ENCODE data around the gene EFEMP1.

EFEMP1 gene

GRCh38 chr2:55883829-55884228 lies 39.8 kb downstream of the EFEMP1 start:
- Histone ChIP-seq H3K4me3 (ENCODE audit: low read depth, low read length) (no peak overlapping the region), H3K4me1 (ENCODE audit: control insufficient read depth, insufficient read depth, low read length, unreplicated experiment) (peaks cover 84% of the 10 kb centered on the region), H3K36me3 (ENCODE audit: insufficient read depth, low read length) (peaks cover 24% of the 10 kb centered on the region), H3K27ac (ENCODE audit: low read depth, low read length) (peak overlapping the region; percentile 99), H3K79me2 (ENCODE audit: control insufficient read depth, insufficient read depth, low read length, unreplicated experiment) (peaks cover 8% of the 10 kb centered on the region), H3K27me3 (ENCODE audit: insufficient read depth, low read length) (no peaks in the 10 kb centered on the region), H2AFZ (ENCODE audit: low read length, unreplicated experiment) (no peak overlapping the region)

- no peak overlapping the region for H3K4me3 ChIP-seq (ENCODE audit: low read depth, low read length)
- H3K36me3 ChIP-seq (ENCODE audit: insufficient read depth, low read length) = peaks cover 29% of the 10 kb centered on the region
- peak overlapping the region; percentile 99 for H3K27ac ChIP-seq (ENCODE audit: low read depth, low read length)
- peaks cover 79% of the 10 kb centered on the region for H3K4me1 ChIP-seq (ENCODE audit: control insufficient read depth, insufficient read depth, low read length, unreplicated experiment)
- peaks cover 8% of the 10 kb centered on the region for H3K79me2 ChIP-seq (ENCODE audit: control insufficient read depth, insufficient read depth, low read length, unreplicated experiment)
- H2AFZ ChIP-seq (ENCODE audit: low read length, unreplicated experiment) = peak overlapping the region; percentile 34
- no peaks in the 10 kb centered on the region for H3K27me3 ChIP-seq (ENCODE audit: insufficient read depth, low read length)
These were observed 40.2 kb downstream of the EFEMP1 start for GRCh38 chr2:55883357-55883756.

DNA sequence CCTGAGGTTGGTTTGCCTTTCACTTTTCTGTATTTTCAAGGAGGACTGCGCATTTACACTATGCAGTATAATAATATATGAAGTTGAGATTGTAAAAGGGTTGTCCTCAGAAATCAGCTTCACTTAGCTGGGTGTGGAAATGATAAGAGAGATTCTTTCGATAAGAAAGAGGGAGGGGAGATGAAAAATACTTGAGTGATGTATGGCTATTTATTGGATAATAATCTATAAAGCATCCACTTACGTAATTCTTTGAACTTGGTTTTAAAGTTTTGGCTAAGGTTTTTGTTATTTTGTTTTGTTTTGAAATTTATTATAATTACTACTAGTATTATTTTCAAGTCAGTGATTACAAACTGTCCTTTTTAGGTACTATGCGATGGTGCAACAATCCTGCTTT lies 40.6 kb downstream of the EFEMP1 start:
- Histone ChIP-seq H3K4me1 (ENCODE audit: control insufficient read depth, insufficient read depth, low read length, unreplicated experiment) (peaks cover 78% of the 10 kb centered on the region), H3K36me3 (ENCODE audit: insufficient read depth, low read length) (peaks cover 33% of the 10 kb centered on the region), H3K79me2 (ENCODE audit: control insufficient read depth, insufficient read depth, low read length, unreplicated experiment) (peaks cover 8% of the 10 kb centered on the region), H3K27me3 (ENCODE audit: insufficient read depth, low read length) (no peaks in the 10 kb centered on the region), H3K4me3 (ENCODE audit: low read depth, low read length) (no peak overlapping the region), H3K27ac (ENCODE audit: low read depth, low read length) (peak overlapping the region; percentile 99), H2AFZ (ENCODE audit: low read length, unreplicated experiment) (peak overlapping the region; percentile 34)

DNA sequence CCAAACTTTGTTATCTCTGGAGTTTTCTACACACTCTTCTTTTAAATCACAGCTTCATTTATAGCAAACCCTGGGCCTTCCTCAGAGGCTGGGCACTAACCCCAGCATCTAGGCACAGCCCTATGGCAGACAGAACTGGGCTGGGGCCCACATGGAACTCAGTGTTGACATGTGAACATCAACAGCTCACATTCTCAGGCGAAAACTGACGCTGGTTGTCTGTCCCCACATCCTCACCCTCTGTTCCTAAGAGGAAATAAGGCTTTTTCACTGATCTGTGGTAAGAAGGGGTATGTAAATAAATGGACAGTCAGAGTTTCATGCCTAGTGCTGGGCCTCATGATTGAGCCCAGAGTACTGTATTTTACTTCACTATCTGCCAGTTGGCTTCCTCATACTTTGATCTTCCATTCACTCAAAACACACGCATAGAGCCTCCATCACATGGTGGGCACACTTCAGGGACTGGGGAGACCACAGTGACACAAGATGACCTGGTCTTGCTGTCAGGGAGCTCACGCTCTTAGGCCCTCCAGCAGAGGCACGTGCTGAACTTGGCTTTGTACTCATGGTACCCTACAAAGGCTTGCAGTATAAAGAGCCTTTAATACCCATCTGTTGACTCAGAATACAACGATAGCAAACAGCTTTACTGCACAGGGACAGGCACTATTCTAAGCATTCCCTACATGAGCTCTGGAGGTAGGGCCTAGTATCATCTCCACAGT lies 43.0 kb downstream of the EFEMP1 start:
- peaks cover 37% of the 10 kb centered on the region for H3K36me3 ChIP-seq (ENCODE audit: insufficient read depth, low read length)
- no peaks in the 10 kb centered on the region for H3K27me3 ChIP-seq (ENCODE audit: insufficient read depth, low read length)
- H3K79me2 ChIP-seq (ENCODE audit: control insufficient read depth, insufficient read depth, low read length, unreplicated experiment) = peaks cover 8% of the 10 kb centered on the region
- H2AFZ ChIP-seq (ENCODE audit: low read length, unreplicated experiment) = no peak overlapping the region
- H3K27ac ChIP-seq (ENCODE audit: low read depth, low read length) = peak overlapping the region; percentile 89
- peaks cover 79% of the 10 kb centered on the region for H3K4me1 ChIP-seq (ENCODE audit: control insufficient read depth, insufficient read depth, low read length, unreplicated experiment)
- H3K4me3 ChIP-seq (ENCODE audit: low read depth, low read length) = no peak overlapping the region

DNA sequence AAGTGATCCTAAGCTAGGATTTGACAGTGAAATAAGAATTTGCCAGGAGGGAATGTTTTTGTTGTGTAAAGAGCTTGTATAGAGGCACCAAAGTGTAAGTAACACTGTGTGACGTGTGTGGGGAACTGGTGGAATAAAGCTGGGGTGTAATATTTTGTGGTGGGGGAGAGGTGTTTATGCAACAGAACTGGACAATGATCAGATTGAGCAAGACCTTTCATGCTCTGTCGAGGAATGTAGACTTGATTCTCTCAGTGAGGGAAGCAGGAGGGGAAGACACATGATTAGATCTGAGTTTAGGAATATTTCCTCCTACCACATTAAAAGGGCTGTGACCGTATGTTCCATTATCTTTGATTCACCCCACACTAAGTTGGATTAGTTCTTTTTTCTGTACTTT lies 43.6 kb downstream of the EFEMP1 start:
- no peak overlapping the region for H2AFZ ChIP-seq (ENCODE audit: low read length, unreplicated experiment)
- H3K79me2 ChIP-seq (ENCODE audit: control insufficient read depth, insufficient read depth, low read length, unreplicated experiment) = peaks cover 6% of the 10 kb centered on the region
- peak overlapping the region; percentile 89 for H3K27ac ChIP-seq (ENCODE audit: low read depth, low read length)
- H3K4me3 ChIP-seq (ENCODE audit: low read depth, low read length) = no peak overlapping the region
- peaks cover 78% of the 10 kb centered on the region for H3K4me1 ChIP-seq (ENCODE audit: control insufficient read depth, insufficient read depth, low read length, unreplicated experiment)
- peaks cover 37% of the 10 kb centered on the region for H3K36me3 ChIP-seq (ENCODE audit: insufficient read depth, low read length)
- no peaks in the 10 kb centered on the region for H3K27me3 ChIP-seq (ENCODE audit: insufficient read depth, low read length)

DNA sequence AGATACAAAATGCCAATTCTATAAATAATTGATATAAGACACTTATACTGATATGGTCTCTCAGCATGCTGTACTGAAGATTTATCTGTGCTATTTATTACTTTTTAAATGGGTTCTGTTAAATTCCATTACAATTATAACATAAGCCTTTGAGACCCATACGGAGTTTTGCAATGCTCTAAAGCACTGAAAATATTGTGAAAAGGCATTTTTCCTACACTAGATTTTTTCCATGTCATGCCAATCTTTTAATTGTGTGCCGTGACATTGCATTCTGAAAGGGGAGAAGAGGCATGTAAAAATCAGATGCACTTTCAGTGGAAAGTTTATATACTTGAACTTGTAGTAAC lies 46.5 kb downstream of the EFEMP1 start:
- H3K36me3 ChIP-seq (ENCODE audit: insufficient read depth, low read length) = peaks cover 57% of the 10 kb centered on the region
- H3K27ac ChIP-seq (ENCODE audit: low read depth, low read length) = peak overlapping the region; percentile 89
- H3K4me1 ChIP-seq (ENCODE audit: control insufficient read depth, insufficient read depth, low read length, unreplicated experiment) = peaks cover 51% of the 10 kb centered on the region
- H2AFZ ChIP-seq (ENCODE audit: low read length, unreplicated experiment) = peak overlapping the region; percentile 2
- no peaks in the 10 kb centered on the region for H3K79me2 ChIP-seq (ENCODE audit: control insufficient read depth, insufficient read depth, low read length, unreplicated experiment)
- H3K27me3 ChIP-seq (ENCODE audit: insufficient read depth, low read length) = no peaks in the 10 kb centered on the region
- H3K4me3 ChIP-seq (ENCODE audit: low read depth, low read length) = peak overlapping the region; percentile 26; the same call in 1 of the 2 replicates

DNA sequence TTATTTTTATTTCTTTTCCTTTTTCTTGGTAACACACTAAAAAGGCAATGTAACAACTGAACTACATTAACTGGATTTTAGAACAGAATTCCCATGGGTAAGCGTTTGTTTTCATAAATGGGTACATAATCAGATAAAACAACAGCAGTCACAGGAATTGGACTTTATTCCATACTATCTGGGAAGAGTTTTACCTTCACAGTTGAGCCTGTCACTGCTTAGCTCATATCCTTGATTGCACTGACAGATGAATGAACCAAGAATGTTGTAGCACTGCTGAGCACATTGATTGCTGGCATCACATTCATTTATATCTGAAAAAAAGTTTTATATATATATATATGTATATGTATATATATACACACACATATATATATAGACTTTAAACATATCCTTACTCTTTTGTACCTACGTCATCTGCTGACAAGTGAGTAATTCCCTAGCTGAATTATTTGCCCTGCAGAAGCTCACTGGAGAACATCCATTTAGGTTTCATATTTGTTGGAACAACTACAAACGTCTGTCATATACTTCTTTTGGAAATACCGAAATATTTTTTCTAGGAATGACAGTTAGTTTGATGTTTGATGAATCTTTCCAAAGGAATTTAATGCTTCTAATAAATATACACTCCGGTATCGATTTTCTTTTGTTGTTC lies 47.0 kb downstream of the EFEMP1 start:
- no peak overlapping the region for H2AFZ ChIP-seq (ENCODE audit: low read length, unreplicated experiment)
- H3K79me2 ChIP-seq (ENCODE audit: control insufficient read depth, insufficient read depth, low read length, unreplicated experiment) = no peaks in the 10 kb centered on the region
- peaks cover 49% of the 10 kb centered on the region for H3K4me1 ChIP-seq (ENCODE audit: control insufficient read depth, insufficient read depth, low read length, unreplicated experiment)
- peaks cover 61% of the 10 kb centered on the region for H3K36me3 ChIP-seq (ENCODE audit: insufficient read depth, low read length)
- no peak overlapping the region; the same call in 1 of the 2 replicates for H3K4me3 ChIP-seq (ENCODE audit: low read depth, low read length)
- no peaks in the 10 kb centered on the region for H3K27me3 ChIP-seq (ENCODE audit: insufficient read depth, low read length)
- H3K27ac ChIP-seq (ENCODE audit: low read depth, low read length) = peak overlapping the region; percentile 89

DNA sequence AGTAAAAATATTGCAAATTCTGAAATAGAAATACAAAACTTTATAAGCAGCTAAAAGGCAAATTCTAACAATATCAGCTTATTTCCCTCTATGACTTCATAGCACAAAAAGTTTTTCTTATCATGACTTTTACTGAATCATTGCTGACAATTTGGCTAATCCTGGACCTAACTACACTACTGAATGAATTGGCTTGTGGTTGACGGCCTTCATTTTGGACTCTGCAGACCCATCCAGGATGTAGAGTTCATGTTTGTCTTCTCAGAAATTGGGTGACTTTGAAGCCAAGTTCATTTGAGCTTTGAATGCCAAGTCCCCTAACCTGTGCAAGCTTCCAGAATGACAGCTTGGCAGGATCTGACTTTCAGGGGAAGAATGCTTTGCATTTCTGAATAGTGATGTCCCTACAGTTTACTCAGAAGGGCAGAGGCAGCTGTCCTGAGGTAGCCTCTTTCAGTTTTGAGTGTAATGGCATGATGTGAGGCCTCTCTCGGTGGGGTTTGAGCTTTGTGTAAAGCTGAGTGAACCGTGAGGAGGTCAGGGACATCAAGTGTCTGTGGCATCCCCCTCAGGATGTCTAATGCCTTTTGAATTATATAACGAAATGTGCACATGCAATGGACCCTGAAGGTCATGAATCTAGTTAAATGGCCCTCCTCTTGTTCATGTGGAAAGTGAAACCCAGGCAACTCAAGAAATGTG lies 48.0 kb downstream of the EFEMP1 start:
- H3K27ac ChIP-seq (ENCODE audit: low read depth, low read length) = peak overlapping the region; percentile 89
- H2AFZ ChIP-seq (ENCODE audit: low read length, unreplicated experiment) = no peak overlapping the region
- H3K36me3 ChIP-seq (ENCODE audit: insufficient read depth, low read length) = peaks cover 61% of the 10 kb centered on the region
- H3K4me1 ChIP-seq (ENCODE audit: control insufficient read depth, insufficient read depth, low read length, unreplicated experiment) = peaks cover 43% of the 10 kb centered on the region
- no peaks in the 10 kb centered on the region for H3K79me2 ChIP-seq (ENCODE audit: control insufficient read depth, insufficient read depth, low read length, unreplicated experiment)
- peak overlapping the region; percentile 13; the same call in 1 of the 2 replicates for H3K4me3 ChIP-seq (ENCODE audit: low read depth, low read length)
- H3K27me3 ChIP-seq (ENCODE audit: insufficient read depth, low read length) = no peaks in the 10 kb centered on the region

- no peaks in the 10 kb centered on the region for H3K79me2 ChIP-seq (ENCODE audit: control insufficient read depth, insufficient read depth, low read length, unreplicated experiment)
These were observed 49.2 kb downstream of the EFEMP1 start for GRCh38 chr2:55874338-55874737.

DNA sequence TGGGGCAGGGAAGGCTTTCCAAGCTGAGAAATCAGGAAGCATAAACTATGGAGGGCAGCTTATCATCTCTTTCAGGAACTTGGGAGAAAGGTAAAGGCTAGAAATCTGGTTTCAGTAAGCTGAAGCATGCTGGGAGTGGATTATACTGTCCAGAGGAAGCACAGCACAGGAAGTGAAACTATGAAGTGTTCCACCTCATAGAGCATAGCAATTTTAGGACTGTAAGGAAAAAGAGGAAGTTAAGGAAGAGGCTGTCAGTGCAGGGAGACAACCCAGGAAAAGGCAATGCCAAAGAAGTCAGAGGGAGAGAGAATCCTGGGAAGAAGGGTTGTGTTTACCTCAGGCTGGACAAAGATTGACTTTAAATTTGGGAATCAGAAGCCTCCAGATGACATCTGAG lies 51.9 kb downstream of the EFEMP1 start:
- H3K79me2 ChIP-seq (ENCODE audit: control insufficient read depth, insufficient read depth, low read length, unreplicated experiment) = no peaks in the 10 kb centered on the region
- H3K27ac ChIP-seq (ENCODE audit: low read depth, low read length) = peak overlapping the region; percentile 29
- no peak overlapping the region for H2AFZ ChIP-seq (ENCODE audit: low read length, unreplicated experiment)
- no peaks in the 10 kb centered on the region for H3K27me3 ChIP-seq (ENCODE audit: insufficient read depth, low read length)
- peaks cover 30% of the 10 kb centered on the region for H3K4me1 ChIP-seq (ENCODE audit: control insufficient read depth, insufficient read depth, low read length, unreplicated experiment)
- no peak overlapping the region for H3K4me3 ChIP-seq (ENCODE audit: low read depth, low read length)
- peaks cover 58% of the 10 kb centered on the region for H3K36me3 ChIP-seq (ENCODE audit: insufficient read depth, low read length)

More at GRCh38 chr2:55874338-55874737, 49.2 kb downstream of the EFEMP1 start:
- Histone ChIP-seq H3K4me1 (ENCODE audit: control insufficient read depth, insufficient read depth, low read length, unreplicated experiment) (peaks cover 41% of the 10 kb centered on the region), H2AFZ (ENCODE audit: low read length, unreplicated experiment) (no peak overlapping the region), H3K36me3 (ENCODE audit: insufficient read depth, low read length) (peaks cover 58% of the 10 kb centered on the region), H3K4me3 (ENCODE audit: low read depth, low read length) (no peak overlapping the region), H3K27ac (ENCODE audit: low read depth, low read length) (0 out of 2 replicates have a peak overlapping the region, but pooled peaks have one; percentile 16), H3K27me3 (ENCODE audit: insufficient read depth, low read length) (no peaks in the 10 kb centered on the region)

Data from ACC112 (cell line).